HUDEP-2 (cell line): ENCODE data around the gene SUN5.
"Not testable (repeated sequence)": the region's sequence is repeated elsewhere in the genome, so short reads cannot be mapped to it uniquely, and the experiment has no call there.

ENCODE experiments used
- DNase-seq, 76 experiments: peaks; one replicate each; lab custom pipeline; 2025; ENCODE audit not compliant: unreplicated experiment in 76 of 76; lab: John Stamatoyannopoulos, UW

SUN5 gene

DNA sequence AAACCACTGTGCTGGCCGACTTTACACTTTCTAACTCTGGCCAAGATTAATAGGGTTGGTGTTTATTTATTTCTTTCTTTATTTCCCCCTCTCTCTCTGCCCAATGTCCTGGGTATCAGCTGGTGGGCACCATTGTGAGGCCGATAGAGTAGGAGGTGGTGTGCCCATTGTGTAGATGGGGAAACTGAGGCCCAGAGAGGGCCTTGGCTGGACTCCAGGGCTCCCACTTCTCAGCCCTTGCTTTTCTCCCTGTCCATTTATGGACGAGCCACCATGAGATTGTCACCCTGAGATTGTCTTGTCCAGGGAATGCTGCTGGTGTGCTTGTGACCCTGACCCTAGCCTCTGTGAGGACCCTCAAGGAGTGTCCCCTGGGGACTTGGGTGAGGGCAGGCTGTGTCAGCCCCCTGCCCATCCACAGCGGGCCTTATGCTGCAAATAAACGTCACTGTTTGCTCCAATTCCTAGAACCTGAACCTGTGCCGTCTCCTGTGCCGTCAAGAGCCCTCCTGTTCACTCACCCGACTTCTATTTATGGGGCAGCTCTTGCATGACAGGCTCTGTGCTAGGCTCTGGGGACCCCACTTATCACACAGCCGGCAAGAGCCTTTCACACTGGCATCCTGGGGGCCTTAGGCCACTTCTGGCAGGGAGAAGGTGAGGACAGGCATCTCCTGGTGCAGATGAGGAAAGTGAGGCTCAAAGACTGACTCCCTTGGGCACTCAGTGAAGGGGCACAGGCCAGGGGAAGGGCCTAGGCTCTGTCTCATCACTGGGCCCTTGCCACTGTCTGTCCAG lies 24.8 kb downstream of the SUN5 start:
- DNase-seq: no peak

DNA sequence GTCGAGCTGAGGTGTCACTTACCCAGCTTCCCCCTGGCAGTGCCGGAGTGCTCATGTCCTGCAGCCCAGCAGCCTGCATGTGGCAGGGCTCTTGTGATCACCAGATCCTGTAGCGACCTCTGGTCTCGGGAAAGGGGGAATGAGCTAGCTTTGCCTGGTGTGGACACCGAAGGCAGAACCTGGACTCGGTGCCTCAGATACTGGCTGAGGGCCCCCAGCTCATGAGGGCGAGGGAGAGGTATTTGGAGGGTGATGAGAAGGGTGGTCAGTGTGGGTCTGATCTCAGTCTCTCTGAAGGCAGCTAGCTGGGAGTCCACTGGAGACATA lies 26.3 kb downstream of the SUN5 start:
- DNase-seq: no peak

- no peak for DNase-seq
Measured at GRCh38 chr20:32977281-32978008, 26.8 kb downstream of the SUN5 start.

DNA sequence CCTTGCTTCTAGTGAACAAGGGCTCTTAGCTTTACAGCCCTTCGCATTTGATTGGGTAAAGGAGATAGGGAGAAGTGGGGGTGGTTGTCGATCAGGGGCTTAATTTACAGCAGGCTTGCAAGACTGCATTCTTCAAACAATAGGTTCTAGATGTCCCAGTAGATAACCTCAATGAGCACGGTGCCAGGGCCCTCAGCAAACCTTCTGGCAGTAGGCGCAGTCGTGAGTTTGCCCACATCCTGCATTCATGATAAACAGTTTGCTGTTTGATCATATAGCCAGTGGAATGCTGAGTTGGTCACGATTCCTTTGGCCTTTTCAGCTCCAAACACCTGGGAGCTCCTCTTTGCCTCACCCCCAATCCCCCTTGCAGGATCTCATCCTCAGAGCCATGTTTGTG lies 27.5 kb downstream of the SUN5 start:
- no peak for DNase-seq

GRCh38 chr20:32975698-32976674 lies 28.2 kb downstream of the SUN5 start:
- DNase-seq: no peak

DNA sequence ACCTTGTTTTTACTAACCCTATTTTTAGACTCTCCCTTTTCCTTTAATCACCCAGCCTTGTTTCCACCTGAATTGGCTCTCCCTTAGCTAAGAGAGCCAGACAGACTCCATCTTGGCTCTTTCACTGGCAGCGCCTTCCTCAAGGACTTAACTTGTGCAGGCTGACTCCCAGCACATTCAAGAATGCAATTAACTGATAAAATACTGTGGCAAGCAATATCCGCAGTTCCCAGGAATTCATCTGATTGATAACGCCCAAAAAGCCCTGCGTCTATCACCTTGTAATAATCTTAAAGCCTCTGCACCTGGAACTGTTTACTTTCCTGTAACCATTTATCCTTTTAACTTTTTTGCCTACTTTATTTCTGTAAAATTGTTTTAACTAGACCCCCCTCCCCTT lies 29.1 kb downstream of the SUN5 start:
- DNase-seq: not testable (repeated sequence)

GRCh38 chr20:32974204-32975064 lies 29.8 kb downstream of the SUN5 start:
- DNase-seq: not testable (repeated sequence)

GRCh38 chr20:32973077-32973717 lies 31.0 kb downstream of the SUN5 start:
- no peak for DNase-seq

DNA sequence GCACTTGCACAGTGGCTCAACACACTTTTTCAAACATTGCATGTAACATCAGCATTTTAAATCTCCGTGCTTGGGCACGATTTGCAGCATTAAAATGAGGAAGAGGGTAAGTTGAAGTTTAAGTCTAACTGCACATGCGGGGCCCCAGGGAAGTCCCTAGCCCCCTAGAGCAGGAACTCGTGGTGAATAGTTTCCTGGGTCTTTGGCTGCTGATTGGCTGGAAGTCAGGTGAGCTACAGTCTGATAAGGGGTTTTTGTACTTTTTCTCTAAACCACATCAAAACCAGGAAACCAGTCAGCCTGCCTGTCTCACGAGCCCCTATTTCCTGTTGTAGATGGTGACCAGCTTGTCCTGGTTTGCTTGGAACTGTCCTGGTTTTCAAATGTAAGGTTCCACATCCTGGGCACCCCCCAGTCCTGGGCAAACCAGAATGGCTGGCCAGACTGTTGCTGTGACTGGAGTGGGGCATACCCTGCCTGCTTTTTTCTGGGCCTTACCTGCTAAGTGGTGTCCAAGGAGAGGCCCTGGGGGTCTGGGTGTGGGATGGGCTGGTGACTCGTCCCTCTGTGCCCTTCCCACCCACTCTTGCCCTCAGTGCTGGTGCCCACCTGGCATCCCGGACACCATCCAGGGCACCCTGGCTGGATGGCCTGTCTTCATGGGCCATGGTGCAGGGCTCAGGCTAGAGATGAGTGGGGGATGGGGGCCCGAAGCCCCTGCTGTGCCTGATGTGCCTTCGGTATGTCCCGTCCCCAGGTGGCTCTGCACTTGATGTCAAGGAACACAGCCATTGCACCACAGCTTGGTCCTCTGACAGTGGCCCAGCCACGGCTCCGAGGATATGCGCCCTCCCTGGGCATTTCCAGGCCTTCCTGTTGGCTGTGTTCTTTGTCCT lies 31.8 kb downstream of the SUN5 start:
- DNase-seq: no peak

- DNase-seq: no peak
Measured at GRCh38 chr20:32971703-32972161, 32.5 kb downstream of the SUN5 start.

GRCh38 chr20:32970973-32971300 lies 33.3 kb downstream of the SUN5 start:
- no peak for DNase-seq

GRCh38 chr20:32970115-32970972 lies 33.9 kb downstream of the SUN5 start:
- DNase-seq: no peak

GRCh38 chr20:32969356-32970114 lies 34.7 kb downstream of the SUN5 start:
- DNase-seq: no peak

- DNase-seq: no peak
Measured at GRCh38 chr20:32968478-32969241, 35.6 kb downstream of the SUN5 start.

- no peak for DNase-seq
Measured at GRCh38 chr20:32967961-32968457, 36.2 kb downstream of the SUN5 start.
